CD1c-positive myeloid dendritic cell (primary cell): ENCODE measurements around the gene LGALS8.
"Not testable (repeated sequence)": the region's sequence is repeated elsewhere in the genome, so short reads cannot be mapped to it uniquely, and the experiment has no call there.

Experiments used
- DNase-seq: peaks from one replicate; pipeline ENCODE4 v3.0.0-alpha.2; 2016; ENCODE audit errors: extremely low spot score

LGALS8 gene

DNA sequence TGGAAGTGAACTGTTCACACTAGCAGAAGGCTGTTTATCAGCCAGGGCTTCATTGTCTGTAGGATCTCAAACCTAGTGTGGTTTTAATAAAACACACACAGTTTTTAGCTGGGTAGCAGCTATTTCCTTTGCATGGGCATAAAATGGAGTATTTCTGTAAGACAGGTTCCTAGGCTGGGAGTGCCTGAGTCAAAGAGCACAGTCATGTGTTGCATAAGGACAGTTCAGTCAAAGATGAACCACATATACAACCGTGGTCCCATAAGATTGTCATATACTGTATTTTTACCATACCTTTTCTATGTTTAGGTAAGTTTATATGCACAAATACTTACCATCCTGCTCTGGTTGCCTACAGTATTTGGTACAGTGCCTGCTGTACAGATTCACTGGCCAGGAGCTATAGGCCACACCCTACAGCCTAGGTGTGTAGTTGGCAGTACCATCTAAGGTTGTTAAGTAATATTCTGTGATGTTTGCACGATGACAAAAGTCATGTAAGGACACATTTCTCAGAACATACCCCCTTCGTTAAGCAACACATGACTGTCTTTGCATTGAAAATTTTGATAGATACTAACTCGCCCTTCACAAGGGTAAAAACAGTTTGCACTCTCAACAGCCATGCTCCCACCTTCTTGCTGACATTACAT, 17.2 kb downstream of the LGALS8 start:
- DNase-seq, result no peak

DNA sequence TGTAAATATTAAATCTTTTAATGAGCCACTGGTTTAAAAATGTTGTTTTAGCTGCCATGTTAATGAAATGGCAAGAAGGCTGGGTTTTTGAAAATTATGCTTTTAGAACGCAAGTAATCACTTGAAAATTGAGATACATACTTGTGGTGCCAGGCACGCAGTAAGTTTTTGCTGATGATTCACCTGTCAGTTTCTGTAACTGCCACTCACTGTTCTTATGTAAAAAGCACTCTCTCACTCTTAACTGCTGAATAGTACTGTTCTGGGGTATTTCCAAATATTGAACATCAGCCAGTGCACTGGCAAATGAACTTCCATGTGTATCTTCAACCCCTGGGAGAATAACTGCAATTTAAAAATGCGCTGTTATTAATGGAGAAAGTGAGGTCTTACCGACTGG, 17.9 kb downstream of the LGALS8 start:
- DNase-seq, result no peak

DNA sequence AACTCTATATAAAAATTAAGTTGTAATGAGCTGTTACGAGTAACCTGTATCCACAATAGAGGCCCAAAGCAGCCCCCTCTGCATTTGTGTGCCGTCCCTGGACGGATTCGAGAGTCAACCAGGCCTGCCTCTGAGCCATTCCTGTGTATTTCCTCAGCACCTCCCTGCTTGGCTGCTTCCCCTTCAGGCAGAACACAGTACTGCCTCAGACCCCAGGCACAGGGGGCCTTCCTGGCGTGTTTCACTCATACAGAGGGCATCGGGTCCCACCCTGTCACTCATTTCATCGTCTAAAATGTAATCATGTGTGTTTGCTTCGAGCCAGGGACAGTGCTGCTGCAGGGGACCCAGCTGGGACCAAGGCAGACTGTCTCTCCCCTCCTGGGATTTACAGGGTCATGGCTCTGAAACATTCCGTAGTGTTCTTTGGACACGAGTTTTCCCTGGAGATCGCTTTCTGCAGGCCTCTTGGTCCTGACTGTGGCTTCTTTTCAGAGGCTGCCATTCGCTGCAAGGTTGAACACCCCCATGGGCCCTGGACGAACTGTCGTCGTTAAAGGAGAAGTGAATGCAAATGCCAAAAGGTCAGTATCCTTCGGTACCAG, 19.4 kb downstream of the LGALS8 start:
- no peak for DNase-seq

DNA sequence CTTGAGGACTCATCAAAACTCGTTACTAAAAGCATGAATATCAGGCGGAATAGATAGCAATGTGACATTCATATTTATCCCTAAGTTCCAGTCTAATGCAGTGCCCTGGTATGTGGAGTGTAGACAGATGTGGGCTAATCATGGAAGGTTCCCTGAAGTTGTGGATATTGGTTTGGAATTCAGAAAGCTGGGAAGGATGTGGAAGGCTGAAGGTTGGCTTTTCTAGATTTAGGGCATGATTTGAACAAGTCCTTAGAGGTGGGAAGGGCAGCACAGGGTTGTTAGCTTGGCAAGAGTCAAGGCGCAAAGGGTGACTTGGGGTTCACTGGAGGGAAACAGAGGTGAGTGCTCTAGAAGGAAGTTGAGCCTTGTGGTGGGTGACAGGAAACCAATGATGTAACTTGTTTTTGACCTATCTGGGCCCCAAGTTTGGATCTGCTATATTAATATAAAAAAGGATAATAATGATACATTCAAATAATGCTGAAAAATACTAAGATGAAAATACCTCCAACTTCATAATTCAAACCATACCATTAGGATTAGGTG, 21.9 kb downstream of the LGALS8 start:
- no peak for DNase-seq

DNA sequence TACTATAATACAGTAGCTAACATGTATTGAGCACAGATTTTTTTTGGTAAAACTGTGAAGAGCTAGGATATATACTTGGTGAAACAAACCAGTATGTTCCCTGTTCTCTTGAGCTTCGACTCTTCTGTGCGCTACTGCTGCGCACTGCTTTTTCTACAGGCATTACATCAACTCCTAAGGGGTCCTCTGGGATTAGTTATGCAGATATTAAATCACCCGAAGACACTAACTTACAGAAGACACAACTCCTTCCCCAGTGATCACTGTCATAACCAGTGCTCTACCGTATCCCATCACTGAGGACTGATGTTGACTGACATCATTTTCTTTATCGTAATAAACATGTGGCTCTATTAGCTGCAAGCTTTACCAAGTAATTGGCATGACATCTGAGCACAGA, 24.7 kb downstream of the LGALS8 start:
- no peak for DNase-seq

DNA sequence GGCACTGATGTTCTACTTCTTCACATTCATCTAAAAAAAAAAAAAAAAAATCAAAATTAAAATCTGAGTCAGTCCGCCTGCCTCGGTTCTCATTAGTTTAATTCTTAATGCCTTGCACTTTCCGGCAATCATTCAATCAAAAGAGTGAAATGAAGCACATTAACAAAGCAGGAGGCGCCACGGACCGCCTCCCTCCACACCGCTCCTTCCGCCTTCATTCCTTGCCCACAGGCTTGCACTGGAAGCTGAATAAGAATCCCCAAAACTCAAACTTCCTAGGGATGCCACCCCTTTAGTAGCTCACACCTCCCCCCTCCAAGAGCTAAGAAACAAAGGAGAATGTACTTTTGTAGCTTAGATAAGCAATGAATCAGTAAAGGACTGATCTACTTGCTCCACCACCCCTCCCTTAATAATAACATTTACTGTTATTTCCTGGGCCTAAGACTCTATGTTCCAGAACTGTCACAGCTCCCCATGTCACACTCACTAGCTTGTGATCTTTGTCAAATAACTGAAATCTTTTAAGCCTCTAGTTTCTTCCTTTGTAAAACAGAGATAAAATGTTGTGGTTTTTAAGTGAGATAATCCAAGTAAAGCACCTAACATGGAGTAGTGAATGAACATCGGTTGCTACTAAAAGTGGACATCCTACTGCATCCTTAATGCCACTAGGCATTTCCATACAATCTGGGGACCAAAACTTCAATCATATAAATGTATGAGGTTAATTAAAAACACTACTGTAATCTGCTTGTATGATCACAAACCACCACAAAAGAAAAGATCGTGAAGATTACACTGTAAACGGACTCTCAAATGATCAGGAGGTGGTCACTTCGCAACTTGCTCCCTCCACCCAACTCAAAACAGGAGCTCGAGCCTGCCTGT, 27.4 kb downstream of the LGALS8 start:
- no peak for DNase-seq

DNA sequence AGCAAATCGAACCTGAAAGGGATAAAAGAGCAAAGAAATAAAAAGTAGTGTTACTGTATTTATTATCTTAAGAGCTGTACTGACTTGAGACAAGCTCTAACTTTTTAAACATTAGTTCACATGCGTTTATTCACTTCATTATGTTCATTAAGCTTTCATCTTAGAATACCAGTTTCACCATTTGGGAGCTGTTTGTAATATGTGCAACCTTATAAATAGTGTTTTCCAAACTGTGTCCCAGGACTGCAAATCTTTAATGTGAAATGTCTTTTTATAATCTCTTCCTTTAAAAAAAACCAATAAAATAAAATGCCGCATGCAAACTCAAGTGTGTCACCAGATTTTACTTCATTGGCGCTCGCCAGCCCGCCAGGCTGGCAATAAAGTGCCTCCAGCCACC, 28.3 kb downstream of the LGALS8 start:
- DNase-seq, result no peak

DNA sequence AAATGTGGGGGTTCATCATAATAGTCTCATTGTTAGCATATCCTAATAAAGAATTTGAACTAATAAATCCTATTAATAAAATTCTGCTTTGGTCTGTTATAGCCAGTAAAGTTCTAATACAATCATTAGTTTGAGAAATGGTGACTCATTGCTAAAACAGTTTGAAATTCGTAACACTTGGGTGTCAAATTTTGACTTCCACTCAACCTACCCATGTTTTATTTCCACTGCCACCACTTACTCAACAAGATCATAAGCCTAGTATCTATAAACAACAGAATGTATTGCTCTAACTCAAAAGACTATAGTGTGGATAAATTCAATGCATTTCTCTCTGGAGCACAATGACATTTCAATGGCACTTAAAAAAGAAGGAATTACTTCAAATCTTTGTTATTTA, 29.1 kb downstream of the LGALS8 start:
- no peak for DNase-seq

DNA sequence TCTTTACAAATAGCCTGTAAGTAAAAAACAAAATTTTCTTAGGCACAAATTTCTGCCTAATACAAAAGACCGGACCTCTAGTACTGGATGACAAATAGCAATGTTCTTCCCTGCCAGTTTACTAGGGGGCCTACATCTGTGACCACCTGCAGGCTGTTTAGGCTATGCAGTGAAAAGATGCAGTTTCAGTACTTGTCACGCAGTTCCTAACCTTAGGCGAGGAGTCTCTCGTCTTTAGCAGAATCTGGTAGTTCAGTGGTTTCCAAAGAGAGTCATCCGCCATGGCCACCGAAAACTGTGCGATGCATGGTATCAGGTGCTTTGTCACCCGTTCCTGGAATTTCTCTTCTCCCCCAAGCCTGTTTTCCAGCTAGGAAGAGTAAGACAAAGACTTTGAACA, 29.6 kb downstream of the LGALS8 start:
- no peak for DNase-seq

DNA sequence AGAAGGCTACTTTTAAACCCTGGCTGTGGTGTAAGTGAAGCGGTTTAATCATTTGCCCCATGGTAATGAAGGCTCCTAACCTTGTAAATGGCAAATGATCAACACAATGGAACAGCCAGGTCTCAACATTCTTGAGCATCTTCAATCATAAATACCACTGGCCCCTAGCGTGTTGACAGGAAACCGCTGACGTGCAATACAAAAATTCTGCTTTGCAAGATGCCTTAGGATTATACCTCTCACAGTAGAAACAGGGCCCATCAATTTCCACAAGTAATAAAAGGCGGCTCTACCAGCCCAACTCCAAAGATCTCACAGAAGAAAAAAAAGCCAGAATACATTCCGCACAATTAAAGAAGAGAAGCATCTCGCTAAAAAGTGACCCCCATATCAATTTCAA, 32.8 kb downstream of the LGALS8 start:
- DNase-seq, result no peak

DNA sequence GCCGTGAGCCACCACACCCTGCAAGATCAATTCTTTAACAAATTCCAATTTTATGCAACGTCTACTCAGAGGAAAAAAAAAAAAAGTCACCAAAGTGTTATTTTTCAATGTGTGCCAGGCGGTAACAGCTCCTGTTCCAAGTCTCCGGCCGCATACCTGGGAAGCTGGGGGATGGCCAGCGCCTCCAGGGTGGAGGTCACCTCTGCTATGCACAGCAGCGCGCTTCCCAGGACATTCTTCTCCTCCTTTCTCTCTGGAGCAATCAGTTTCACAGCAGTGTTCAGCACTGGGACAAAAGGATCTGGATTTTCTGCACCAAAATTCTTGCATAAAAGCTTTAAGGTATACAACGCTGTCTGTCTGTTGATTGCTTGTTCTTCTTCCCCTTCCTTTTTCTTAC, 34.3 kb downstream of the LGALS8 start:
- DNase-seq, result no peak

DNA sequence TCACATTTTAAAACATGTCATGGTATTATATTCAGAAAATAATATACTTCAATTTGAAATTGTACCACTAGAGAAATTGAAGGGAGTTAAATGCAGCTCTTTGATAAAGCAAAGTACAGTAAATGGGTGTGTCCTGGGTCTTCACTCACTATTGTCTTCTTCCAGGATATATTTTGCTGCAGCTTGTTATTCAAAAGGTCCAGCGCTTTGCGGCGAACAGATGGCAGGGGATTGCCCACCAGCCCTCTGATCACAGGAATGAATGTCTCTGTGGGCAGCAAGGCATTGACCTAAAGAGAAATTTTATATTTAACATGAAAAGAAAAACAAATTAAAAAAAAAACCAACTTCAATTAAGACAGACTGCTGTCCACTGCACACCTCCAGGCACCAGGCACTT, 35.1 kb downstream of the LGALS8 start:
- no peak for DNase-seq

DNA sequence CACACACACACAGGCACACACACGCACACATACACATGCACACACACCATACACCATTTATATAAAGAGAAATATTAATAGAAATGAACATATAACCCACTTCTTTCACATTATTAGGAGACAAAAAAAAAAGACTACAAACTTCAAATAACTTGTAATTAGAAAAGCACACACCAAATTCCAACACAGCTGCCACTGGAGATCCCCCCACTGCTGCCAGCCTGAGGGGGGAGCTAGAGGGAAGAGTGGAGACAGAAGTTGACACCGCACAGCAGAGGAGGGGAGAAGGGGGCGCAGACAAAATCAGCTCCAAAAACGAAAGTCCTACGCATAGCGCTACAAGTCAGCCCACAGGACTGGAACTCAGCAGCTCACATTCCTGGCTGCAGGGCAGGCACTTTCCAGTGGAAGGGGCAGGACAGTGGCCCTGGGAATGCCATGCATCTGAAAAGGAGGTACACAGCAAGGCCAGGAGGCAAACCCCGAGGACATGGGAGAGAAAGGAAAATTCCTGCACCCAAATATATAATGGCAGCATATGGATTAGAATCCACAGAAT, 36.5 kb downstream of the LGALS8 start:
- DNase-seq, result no peak

DNA sequence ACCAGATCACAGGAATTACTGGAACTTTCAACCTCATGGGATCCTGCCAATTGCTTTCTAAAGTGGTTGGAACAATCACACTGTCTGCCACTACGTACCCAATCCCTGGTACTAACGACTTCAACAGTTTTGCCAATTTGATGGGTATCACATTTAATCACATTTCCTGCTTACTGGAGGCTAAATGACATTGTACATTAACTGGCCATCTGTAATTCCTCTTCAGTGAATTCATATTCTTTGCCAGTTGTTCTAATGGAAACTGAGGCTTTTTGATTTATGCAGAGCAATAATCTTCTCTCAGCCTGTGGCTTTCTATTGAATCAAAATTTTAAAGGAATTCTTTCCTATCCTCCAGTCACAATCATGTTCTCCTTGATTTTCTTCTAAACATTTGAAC, 38.2 kb downstream of the LGALS8 start:
- no peak for DNase-seq

DNA sequence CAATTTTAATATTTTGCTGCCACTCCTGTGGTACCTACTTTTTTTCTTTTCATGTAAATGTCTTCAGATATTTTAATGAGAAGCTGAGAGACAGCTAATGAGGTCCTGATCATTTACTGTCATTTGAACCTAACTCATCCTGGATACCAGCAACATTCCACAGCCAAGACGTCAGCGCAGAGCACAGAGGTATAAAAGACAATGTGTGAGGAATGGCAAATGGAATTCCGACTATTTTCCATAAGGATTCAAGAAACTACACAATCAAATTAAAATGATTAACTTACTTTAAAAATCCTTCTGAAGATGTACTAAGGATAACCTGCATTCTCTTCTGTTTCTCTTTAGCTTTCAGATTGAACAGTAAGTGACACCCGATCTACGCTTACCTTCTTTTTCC, 41.7 kb downstream of the LGALS8 start:
- DNase-seq, result no peak

DNA sequence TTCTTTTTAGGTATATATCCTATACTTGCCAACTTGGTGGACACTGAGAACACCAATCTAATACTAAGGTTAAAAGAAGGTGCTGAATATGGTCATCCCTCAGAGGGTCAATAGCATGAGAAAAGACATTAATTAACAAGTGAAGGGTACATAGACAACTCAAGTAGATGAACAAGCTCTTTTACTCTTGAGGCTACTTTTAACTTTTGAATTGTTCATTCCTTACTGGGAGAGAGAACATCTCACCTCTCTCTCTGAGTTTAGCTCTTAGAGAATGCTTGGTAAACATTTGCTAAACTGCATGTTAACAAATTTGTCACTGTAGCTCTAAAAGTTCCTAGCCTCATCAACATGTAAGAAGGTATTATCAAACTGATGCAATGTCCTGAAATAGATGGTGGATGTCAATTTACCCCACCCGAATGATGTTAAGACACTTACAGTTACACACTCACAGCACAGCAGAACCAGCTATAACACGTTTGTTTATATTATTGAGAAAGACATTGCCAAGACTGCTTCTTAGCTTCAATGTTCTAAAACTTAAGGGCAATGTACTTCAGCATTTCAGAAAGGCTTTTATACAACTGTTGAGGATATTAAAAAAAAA, 44.6 kb downstream of the LGALS8 start:
- DNase-seq, result no peak

DNA sequence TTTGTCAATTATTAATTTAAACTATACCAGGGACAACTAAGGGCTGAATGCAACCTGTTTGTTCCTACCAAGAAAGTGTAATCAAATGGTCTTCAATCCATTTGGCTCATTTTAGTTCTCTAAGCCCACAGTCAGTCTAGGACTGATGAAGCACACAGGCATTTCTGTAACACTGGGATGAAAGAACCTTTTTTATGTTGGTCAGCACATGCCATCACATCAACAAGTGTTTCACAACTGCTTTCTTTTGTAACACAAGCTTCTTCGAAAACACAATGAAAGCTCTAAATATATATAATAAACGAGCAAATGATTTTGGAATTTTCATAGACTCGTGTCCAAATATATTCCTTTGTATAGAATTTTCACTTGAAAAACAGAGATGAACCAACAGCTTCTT, 51.7 kb downstream of the LGALS8 start:
- no peak for DNase-seq

DNA sequence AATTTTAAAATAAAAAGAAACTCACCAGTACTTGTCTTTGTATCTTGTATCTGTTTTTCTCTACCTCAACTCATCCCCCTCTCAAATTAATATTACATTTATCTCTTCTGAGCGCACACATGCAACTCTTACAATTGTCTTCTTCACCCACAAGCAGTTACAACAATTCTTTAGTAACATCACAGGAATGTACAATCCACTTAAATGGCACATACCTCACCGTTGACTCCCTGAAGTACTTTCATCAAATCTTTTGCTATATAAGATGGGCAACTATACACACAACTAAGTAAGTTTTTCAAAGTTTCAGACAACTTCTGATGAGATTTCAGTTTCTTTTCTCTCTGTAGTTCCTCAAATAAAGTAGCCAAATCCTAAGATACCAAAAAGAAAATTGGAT, 52.2 kb downstream of the LGALS8 start:
- DNase-seq, result no peak

DNA sequence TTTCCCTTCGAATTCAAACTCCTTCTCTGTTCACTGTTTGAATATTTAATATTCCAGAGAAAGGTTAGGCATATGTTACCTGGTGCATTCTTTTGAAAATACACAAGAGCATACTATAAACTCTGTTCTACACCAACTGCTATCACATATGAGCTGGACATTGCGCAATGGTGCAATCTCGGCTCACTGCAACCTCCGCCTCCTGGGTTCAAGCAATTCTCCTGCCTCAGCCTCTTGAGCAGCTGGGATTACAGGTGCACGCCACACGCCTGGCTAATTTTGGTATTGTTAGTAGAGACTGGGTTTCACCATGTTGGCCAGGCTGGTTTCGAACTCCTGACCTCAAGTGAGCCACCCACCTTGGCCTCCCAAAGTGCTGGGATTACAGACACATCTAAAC, 53.3 kb downstream of the LGALS8 start:
- DNase-seq, result not testable (repeated sequence)

DNA sequence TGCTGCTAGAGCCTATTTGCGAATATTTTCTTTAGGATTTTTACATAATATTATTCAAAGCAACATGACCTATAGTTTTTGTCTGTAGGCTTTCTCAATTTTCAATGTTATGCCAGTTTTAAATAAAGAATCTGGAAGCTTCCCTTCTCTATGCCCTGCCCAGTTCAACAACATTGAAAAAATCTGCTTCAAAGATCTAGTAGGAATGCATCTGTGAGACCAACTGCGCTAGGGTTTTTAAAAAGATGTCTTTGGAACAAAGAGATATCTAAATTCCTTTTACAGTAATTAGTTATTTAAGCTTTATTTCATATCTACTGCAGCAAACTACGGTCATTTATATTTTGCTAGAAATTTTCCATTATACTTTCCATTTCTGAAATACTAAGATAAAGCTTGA, 54.9 kb downstream of the LGALS8 start:
- no peak for DNase-seq

DNA sequence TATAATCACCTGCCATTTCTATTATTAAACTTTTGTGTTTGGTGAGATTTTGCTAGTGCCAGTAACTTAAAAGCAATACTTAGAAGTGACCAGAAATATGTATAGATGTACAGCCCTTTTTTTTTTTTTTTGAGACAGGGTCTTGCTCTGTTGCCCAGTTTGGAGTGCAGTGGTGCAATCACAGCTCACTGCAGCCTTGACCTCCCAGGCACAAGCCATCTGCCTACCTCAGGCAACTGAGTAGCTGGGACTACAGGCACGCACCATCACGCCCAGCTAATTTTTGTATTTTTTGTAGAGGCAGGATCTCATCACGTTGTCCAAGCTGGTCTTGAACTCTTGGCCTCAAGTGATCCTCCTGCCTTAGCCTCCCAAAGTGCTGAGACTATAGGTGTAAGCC, 56.6 kb downstream of the LGALS8 start:
- not testable (repeated sequence) for DNase-seq

DNA sequence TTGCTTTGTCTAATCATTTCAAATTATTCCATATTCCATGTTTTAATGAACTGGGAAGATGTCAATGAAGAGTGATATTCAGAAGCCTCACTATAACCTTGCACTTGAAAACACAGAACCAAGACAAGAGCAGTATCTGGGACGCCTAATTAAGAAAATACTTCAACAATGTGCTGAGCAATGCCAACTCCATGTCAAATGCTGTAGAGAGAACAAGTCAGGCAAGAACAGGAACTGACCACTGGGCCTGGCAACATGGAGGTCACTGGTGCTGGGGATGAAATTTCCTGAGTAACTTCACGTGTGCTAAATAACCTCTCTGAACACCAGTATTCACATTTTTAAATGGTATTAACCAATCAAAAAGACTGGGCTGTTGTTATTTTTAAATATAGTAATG, 57.7 kb downstream of the LGALS8 start:
- DNase-seq, result no peak
